HEK293 (cell line): ENCODE data around the gene CSPG4.
A peak's percentile ranks its signal among the peaks of the same experiment; 100 is the strongest.

Source experiments
- CTCF ChIA-PET: fragments of 350-600 bp; formaldehyde crosslinking; extraction: SDS; loops from one replicate; lab custom pipeline; 2021; ENCODE audit warnings: antibody characterized with exemption; lab: Yijun Ruan, JAX
- POLR2A ChIA-PET: fragments of 300-600 bp; formaldehyde crosslinking; extraction: SDS; loops from one replicate; lab custom pipeline; 2020; ENCODE audit warnings: antibody characterized with exemption, inconsistent platforms; lab: Yijun Ruan, JAX
- H3K27ac ChIP-seq: fragments of 200-500 bp; sonication (Bioruptor generic); 2 replicates; pipeline ENCODE4 v1.5.1; 2014; ENCODE audit warnings: low read depth, low read length, control low read depth, inconsistent platforms; ENCODE audit errors: extremely low read depth
- H3K36me3 ChIP-seq, 2 experiments: fragments of 200-500 bp in 1 of 2; sonication (Bioruptor generic) in 1 of 2; 1 replicate in 1 of 2; 2 replicates in 1 of 2; pipeline ENCODE4 v1.5.1; 2014 to 2017; ENCODE audit warnings: inconsistent platforms in 2 of 2, low read length in 2 of 2; ENCODE audit not compliant: control insufficient read depth in 2 of 2, insufficient read depth in 1 of 2
- H3K4me1 ChIP-seq: fragments of 200-500 bp; sonication (Bioruptor generic); 2 replicates; pipeline ENCODE4 v1.5.1; 2014; ENCODE audit warnings: mild to moderate bottlenecking, low read length, inconsistent platforms; ENCODE audit not compliant: control insufficient read depth, insufficient read depth
- H3K4me3 ChIP-seq: 2 replicates; pipeline ENCODE4 v1.5.1; 2011; ENCODE audit warnings: low read depth, mild to moderate bottlenecking, control low read depth, low read length, moderate library complexity
- H3K9me3 ChIP-seq: fragments of 200-500 bp; sonication (Bioruptor generic); 2 replicates; pipeline ENCODE4 v1.5.1; 2014; ENCODE audit warnings: low read depth, low read length, inconsistent platforms; ENCODE audit not compliant: control insufficient read depth, insufficient read depth
- CTCF ChIP-seq: fragments of 450-650 bp; formaldehyde crosslinking; IDR thresholded peaks from 2 replicates; pipeline ENCODE4 v1.5.1; 2016; ENCODE audit warnings: missing biosample characterization, missing genetic modification characterization
- ELK4 ChIP-seq: IDR thresholded peaks from 2 replicates; pipeline ENCODE4 v1.6.1; 2011; ENCODE audit warnings: mild to moderate bottlenecking, low read depth, low read length, borderline replicate concordance
- HOXD13 ChIP-seq: sonication (generic); formaldehyde crosslinking; IDR thresholded peaks from 2 replicates; pipeline ENCODE4 v1.8.0; 2022; ENCODE audit warnings: missing genetic modification reagents, borderline replicate concordance
- KLF17 ChIP-seq: fragments of 450-650 bp; formaldehyde crosslinking; IDR thresholded peaks from 2 replicates; pipeline ENCODE4 v1.5.1; 2016; ENCODE audit warnings: missing biosample characterization, missing genetic modification characterization
- PATZ1 ChIP-seq: fragments of 450-650 bp; formaldehyde crosslinking; IDR thresholded peaks from 2 replicates; pipeline ENCODE4 v1.5.1; 2016; ENCODE audit warnings: missing biosample characterization, missing genetic modification characterization
- SP2 ChIP-seq: fragments of 450-650 bp; formaldehyde crosslinking; IDR thresholded peaks from 2 replicates; pipeline ENCODE4 v1.5.1; 2016; ENCODE audit warnings: missing biosample characterization, missing genetic modification characterization
- TSHZ1 ChIP-seq: fragments of 450-650 bp; formaldehyde crosslinking; IDR thresholded peaks from 2 replicates; pipeline ENCODE4 v1.5.1; 2016; ENCODE audit warnings: missing biosample characterization, missing genetic modification characterization, borderline replicate concordance
- ZBTB11 ChIP-seq: fragments of 450-650 bp; formaldehyde crosslinking; conservative IDR thresholded peaks from 2 replicates; pipeline ENCODE4 v1.5.1; 2016; ENCODE audit warnings: low read depth, missing biosample characterization, missing genetic modification characterization
- ZBTB17 ChIP-seq: fragments of 450-650 bp; formaldehyde crosslinking; IDR thresholded peaks from 2 replicates; pipeline ENCODE4 v1.5.1; 2016; ENCODE audit warnings: missing biosample characterization, missing genetic modification characterization
- ZBTB26 ChIP-seq: fragments of 450-650 bp; formaldehyde crosslinking; optimal IDR thresholded peaks from 2 replicates; pipeline ENCODE3; 2016; ENCODE audit warnings: missing biosample characterization, mild to moderate bottlenecking, missing genetic modification characterization
- ZNF114 ChIP-seq: fragments of 450-650 bp; formaldehyde crosslinking; IDR thresholded peaks from 2 replicates; pipeline ENCODE4 v1.5.0; 2017; ENCODE audit warnings: missing biosample characterization, missing genetic modification characterization
- ZNF121 ChIP-seq: fragments of 450-650 bp; formaldehyde crosslinking; IDR thresholded peaks from 2 replicates; pipeline ENCODE4 v1.5.1; 2016; ENCODE audit warnings: missing biosample characterization, missing genetic modification characterization
- ZNF341 ChIP-seq: fragments of 450-650 bp; formaldehyde crosslinking; IDR thresholded peaks from 2 replicates; pipeline ENCODE4; 2016; ENCODE audit warnings: low read depth, missing biosample characterization, missing genetic modification characterization
- ZNF366 ChIP-seq: fragments of 450-650 bp; formaldehyde crosslinking; conservative IDR thresholded peaks from 2 replicates; pipeline ENCODE4 v1.5.1; 2016; ENCODE audit warnings: missing biosample characterization, missing genetic modification characterization
- ZNF391 ChIP-seq: fragments of 450-650 bp; formaldehyde crosslinking; IDR thresholded peaks from 2 replicates; pipeline ENCODE4 v1.5.1; 2016; ENCODE audit warnings: low read depth, missing biosample characterization, missing genetic modification characterization, borderline replicate concordance
- ZNF423 ChIP-seq: fragments of 450-650 bp; formaldehyde crosslinking; IDR thresholded peaks from 2 replicates; pipeline ENCODE4 v1.5.1; 2016; ENCODE audit warnings: missing biosample characterization, missing genetic modification characterization
- ZNF600 ChIP-seq: fragments of 450-650 bp; formaldehyde crosslinking; IDR thresholded peaks from 2 replicates; pipeline ENCODE4 v1.5.1; 2016; ENCODE audit warnings: missing biosample characterization, missing genetic modification characterization
- ZNF654 ChIP-seq: fragments of 450-650 bp; formaldehyde crosslinking; IDR thresholded peaks from 2 replicates; pipeline ENCODE4 v1.5.1; 2016; ENCODE audit warnings: low read depth, missing biosample characterization, missing genetic modification characterization

The CSPG4 gene

GRCh38 chr15:75732809-75733451 is 20.3 kb upstream of the CSPG4 start:
- H3K4me3 ChIP-seq: no peak overlapping the region
- no peaks in the 10 kb centered on the region for H3K4me1 ChIP-seq
- POLR2A ChIA-PET: interaction anchor here (0.8 to 0.9 kb wide), 2 partner anchors 9 to 47 kb away, joined by 3 read pairs; a partner anchor contains a TSS
- no peaks in the 10 kb centered on the region for H3K36me3 ChIP-seq
- CTCF ChIA-PET: interaction anchor here (0.5 to 2.7 kb wide), 23 partner anchors 9 to 400 kb away, joined by 3 to 20 read pairs (median 4); a partner anchor contains a TSS
- H3K9me3 ChIP-seq: no peaks in the 10 kb centered on the region
- H3K27ac ChIP-seq: no peak overlapping the region
- TF ChIP-seq ZNF121 (tag by site-specific recombination): peak; percentile 64; the same call in 1 of the 2 replicates
- no peak for TF ChIP-seq ELK4
- no peak for TF ChIP-seq PATZ1 (tag by site-specific recombination)
- 0 out of 2 replicates have a peak, but pooled peaks have one; percentile 26 for TF ChIP-seq KLF17 (tag by site-specific recombination)
- TF ChIP-seq CTCF (tag by site-specific recombination): peak; percentile 83
- no peak for TF ChIP-seq ZNF341 (tag by site-specific recombination)
- TF ChIP-seq ZNF654: peak; percentile 40; the same call in 1 of the 2 replicates
- TF ChIP-seq ZNF600 (tag by site-specific recombination): peak; percentile 40; the same call in 1 of the 2 replicates
- TF ChIP-seq ZBTB17 (tag by site-specific recombination): 0 out of 2 replicates have a peak, but pooled peaks have one; percentile 13
- TF ChIP-seq ZNF366: no peak
- TF ChIP-seq ZNF423 (tag by site-specific recombination): 0 out of 2 replicates have a peak, but pooled peaks have one; percentile 27
- TF ChIP-seq ZBTB11: peak; percentile 86

GRCh38 chr15:75732177-75732808 is 19.6 kb upstream of the CSPG4 start:
- ChIA-PET POLR2A (interaction anchor here (0.8 to 0.9 kb wide), 2 partner anchors 9 to 46 kb away, joined by 3 read pairs; a partner anchor contains a TSS), CTCF (interaction anchor here (0.5 to 2.7 kb wide), 20 partner anchors 8 to 384 kb away, joined by 3 to 20 read pairs (median 4); a partner anchor contains a TSS)
- Histone ChIP-seq H3K9me3 (no peaks in the 10 kb centered on the region), H3K4me1 (no peaks in the 10 kb centered on the region), H3K27ac (no peak overlapping the region), H3K4me3 (no peak overlapping the region), H3K36me3 (no peaks in the 10 kb centered on the region)
- TF ChIP-seq ZBTB26: peak; percentile 18
- TF ChIP-seq SP2: no peak
- TF ChIP-seq HOXD13 (CRISPR knock-in tag): no peak
- TF ChIP-seq ZNF391: no peak
- TF ChIP-seq ZNF114: no peak
- TF ChIP-seq TSHZ1 (tag by site-specific recombination): no peak
